ENCODE data around the gene ARHGDIA. TPM values are rescaled to one million over a fixed set of nuclear protein-coding genes. Genes with fewer than 3 reads are reported as not detected.

Gene ARHGDIA
- total and polyA plus RNA-seq, 2 of the 8 experiments (the other 6 are each of a cell fraction or from before 2014, with no cell fraction given), result 62.4 to 217 TPM

DNA sequence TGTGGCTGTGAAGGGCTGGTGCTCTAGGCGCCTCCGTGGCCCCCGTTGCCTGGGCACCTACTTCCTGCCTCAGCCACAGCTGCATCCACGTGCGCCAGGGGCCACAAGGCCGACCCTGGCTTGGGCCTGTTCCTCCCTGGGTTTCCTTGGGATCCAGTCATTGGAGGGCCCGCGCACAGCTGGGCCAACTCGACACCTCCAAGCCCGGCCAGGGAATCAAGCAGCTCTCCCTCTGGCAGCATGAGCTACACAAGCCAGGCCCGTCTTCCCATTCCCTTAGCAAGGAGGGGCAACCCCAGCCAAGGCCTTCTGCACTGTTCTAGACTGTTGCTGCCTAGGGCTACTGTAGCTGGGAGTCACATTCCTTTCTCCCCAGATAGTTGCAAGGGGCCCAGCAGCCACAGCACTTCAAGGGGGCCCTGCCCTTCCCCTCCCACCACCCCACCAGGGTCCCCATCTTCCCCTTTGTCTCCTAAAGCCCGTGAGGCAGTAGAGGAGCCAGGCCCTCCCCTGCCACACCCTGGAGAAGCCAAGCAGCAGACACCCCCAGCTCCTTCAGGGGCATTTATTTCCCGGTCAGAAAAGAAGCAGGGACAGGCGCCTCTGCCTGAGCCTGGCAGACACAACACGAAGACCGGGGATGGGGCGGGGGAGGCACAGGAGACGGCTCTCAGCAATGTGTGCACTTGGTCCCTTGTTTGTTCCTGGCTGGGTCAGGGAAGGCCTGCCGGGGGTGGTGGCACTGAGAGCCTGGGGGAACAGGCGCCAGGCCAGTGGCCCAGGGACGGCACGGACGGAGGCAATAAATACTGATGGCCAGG lies 3.8 kb downstream of the ARHGDIA start (continued):
- TF ChIP-seq CBX5 (IDR thresholded peaks at IDR 0.05; ENCODE audit: low read depth, low read length) (no peak), NRF1 (IDR thresholded peaks at IDR 0.05; ENCODE audit: low read depth, low read length) (no peak), RXRA (IDR thresholded peaks at IDR 0.05; ENCODE audit: insufficient read depth, low read depth, low read length) (no peak)
